ENCODE results near the gene ZFP36L2. TPM values are rescaled to one million over a fixed set of nuclear protein-coding genes. Genes with fewer than 3 reads are reported as not detected.

The ZFP36L2 gene
- total RNA-seq, 2 donors from 2014 or later, result 117 to 256 TPM

- no peak for DNase-seq (ENCODE audit: low spot score)
- Histone ChIP-seq H3K27ac (peak overlapping the region in 1 of 2 donors; percentile 16), H3K4me3 (no peak overlapping the region), H3K4me1 (replicated peaks) (peaks cover 8% of the 10 kb centered on the region), H3K36me3 (no peaks in the 10 kb centered on the region), H3K9me3 (no peaks in the 10 kb centered on the region), H3K27me3 (replicated peaks; ENCODE audit: insufficient read depth) (no peaks in the 10 kb centered on the region)
- intact Hi-C loops (cut with DNase I), result no loop called here
- WGBS, result 0% methylated on average over 1 of the region's 1 CpG
- no peak for TF ChIP-seq CTCF (IDR thresholded peaks at IDR 0.05)
- no peak for TF ChIP-seq POLR2A (IDR thresholded peaks at IDR 0.05)
Observed at GRCh38 chr2:43175020-43175441, 51.4 kb downstream of the ZFP36L2 start.

GRCh38 chr2:43174368-43174916 lies 52.0 kb downstream of the ZFP36L2 start:
- no peak for DNase-seq (ENCODE audit: low spot score)
- 67% methylated on average over 9 of the region's 9 CpGs for WGBS
- no peak overlapping the region for H3K4me3 ChIP-seq
- TF ChIP-seq CTCF (IDR thresholded peaks at IDR 0.05), result no peak
- H3K27me3 ChIP-seq (replicated peaks; ENCODE audit: insufficient read depth), result no peaks in the 10 kb centered on the region
- peak overlapping the region; percentile 5 to 16 for H3K27ac ChIP-seq
- H3K36me3 ChIP-seq, result no peaks in the 10 kb centered on the region
- intact Hi-C loops (cut with DNase I), result no loop called here
- H3K9me3 ChIP-seq, result no peaks in the 10 kb centered on the region
- H3K4me1 ChIP-seq (replicated peaks), result peaks cover 13% of the 10 kb centered on the region

Data from prostate gland (tissue), 2 donors.